Suppressor macrophage (primary cell): ENCODE results near the gene BANP.
"Not testable (repeated sequence)": the region's sequence is repeated elsewhere in the genome, so short reads cannot be mapped to it uniquely, and the experiment has no call there.

Experiments
- DNase-seq, 4 experiments: peaks; one replicate each; pipeline ENCODE4 v3.0.0-alpha.2; 2020 to 2022

Gene BANP

DNA sequence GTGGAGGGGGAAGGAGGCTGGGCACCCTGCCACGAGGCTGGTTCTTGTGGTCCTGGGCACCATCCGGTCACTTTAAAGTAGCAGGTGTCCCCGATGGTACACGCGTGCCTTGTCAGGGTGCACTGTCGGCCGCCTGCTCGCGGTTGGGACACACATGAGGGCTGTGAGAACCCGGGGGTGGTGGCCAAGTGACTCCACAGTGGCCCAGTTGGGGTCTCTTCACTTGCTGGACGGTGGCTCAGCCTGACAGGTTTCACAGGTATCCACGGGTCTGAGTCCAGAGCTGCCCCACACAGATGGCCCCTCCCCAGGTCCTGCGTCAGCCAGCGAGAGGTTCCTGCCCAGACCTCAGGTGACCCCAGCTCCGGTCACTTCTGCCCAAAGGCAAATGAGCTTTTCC lies 137.8 kb downstream of the BANP start:
- not testable (repeated sequence) for DNase-seq

DNA sequence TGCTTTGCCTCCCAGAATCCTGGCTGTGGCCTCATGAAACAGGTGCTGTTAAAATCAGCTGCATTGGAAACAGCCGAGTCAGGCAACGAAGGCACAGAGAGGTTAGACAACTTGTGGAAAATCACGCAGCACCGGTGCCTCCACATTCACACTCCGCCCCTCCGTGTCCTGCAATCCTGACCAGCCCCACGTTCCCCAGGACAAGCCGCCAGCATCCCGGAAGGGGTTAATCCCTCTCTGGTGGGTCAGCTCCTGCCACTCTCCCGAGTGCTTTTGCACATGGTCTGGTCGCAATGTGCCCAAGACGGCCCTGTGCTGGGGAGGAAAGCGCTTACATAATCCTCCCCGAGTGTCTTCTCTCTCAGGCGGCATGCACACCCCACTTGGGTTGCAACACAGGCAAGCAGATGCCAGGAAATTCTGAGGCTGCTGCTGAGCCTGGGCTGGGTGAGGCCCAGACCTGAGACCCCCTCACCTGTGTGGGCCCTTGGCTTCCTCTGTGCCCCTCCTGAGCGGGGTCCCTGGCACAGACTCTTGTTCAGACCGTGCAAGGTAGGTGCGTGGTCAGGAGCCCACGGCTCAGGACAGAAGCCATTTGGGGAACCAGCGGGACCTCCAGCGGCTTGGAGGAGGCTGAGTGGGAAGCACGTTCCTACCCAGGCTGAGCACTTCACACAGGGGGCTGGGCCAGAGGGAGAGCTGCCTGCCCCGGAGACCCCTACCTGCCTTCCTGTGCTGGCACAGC lies 138.6 kb downstream of the BANP start:
- peak; percentile 64 to 86 (median 77) for DNase-seq

DNA sequence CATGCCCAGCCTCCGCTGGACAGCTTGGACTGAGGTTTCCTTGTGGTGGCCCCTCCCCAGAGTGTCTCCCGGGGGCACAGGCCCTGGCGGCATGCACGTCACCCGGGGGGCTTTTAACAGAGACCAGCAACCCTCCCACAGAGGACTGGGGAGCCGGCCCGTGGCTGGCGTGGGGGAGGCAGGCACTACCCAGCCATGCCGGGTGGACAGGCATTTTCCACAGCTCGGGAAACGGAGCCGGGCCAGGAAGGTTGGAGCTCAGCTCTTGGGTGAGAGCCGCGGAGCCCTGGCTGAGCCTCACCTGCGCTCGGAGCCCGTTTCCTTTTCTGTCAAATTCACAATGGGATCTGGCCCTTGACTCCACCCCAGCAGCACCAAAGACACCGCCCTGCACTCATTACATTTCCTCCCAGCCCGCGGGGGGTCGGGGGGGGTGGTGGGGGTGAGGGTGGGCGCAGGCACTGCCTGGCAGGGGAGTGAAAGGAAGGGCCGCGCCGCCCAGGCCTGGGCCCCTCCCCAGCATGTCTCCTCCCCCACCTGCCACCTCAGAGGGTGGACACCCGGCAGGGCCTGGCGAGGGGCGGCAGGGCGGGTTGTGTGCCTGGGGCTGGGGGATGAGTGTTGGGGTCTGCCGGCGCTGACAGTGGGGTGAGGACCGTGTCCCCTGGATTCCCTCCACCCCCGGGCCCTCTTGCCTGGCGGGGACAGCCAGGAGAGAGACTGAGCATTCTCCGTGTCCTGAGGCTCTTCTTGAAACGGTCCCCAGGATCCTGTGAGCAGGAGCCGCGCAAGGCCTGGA lies 139.3 kb downstream of the BANP start:
- DNase-seq = not testable (repeated sequence)

DNA sequence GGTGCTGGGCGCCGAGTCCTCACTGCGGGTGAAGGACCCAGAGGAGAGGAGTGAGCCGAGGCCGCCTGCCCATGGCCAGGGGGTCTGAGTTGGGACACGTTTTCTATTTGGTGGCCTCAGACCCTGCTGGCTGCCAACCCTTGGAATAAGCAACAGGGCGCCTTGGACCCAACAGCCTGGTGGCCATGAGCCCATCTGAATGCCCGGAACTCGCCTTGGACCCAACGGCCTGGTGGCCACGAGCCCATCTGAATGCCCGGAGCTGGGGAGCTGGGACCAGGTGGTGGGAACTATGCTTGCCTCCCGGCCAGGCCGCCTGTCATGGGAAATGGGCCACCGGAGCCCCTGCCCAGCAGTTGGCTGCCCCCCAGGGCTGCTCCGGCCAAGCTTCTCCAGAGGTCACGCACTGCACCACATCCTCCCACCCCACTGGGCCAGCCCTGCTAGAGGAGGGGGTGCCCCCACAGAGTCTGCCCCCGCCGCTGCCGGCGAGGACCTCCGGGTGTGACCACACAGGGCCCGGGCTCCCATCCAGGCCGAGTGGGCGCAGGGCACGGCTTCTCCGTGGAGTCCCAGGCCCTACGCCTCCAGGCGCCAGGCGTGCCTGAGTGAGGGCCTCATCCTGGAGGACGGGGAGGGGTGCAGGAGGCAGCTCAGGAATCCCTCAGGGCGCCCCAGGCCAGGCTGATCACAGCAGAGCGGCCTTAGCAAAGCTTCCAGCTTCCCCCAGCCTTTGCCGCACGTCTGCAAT lies 140.2 kb downstream of the BANP start:
- peak in 1 of 4 experiments; percentile 49 for DNase-seq

DNA sequence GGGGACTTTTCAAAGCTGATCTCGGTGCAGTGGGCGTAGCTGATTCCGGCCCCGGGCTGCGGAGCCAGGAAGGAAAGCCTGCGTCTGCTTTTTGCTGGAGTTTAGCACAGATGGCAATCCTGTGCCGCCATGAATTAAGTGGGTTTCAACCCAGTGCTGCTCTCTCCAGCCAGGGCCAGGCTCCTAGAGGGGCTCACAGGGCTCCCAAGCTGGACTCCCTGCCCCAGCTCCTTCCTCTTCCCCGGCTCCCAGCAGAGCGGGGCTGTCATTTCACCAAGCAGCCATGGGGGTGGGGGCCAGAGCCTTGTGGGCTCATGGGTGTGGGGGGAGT lies 140.7 kb downstream of the BANP start:
- DNase-seq = peak in 3 of 4 experiments; percentile 7 to 56 (median 29)

DNA sequence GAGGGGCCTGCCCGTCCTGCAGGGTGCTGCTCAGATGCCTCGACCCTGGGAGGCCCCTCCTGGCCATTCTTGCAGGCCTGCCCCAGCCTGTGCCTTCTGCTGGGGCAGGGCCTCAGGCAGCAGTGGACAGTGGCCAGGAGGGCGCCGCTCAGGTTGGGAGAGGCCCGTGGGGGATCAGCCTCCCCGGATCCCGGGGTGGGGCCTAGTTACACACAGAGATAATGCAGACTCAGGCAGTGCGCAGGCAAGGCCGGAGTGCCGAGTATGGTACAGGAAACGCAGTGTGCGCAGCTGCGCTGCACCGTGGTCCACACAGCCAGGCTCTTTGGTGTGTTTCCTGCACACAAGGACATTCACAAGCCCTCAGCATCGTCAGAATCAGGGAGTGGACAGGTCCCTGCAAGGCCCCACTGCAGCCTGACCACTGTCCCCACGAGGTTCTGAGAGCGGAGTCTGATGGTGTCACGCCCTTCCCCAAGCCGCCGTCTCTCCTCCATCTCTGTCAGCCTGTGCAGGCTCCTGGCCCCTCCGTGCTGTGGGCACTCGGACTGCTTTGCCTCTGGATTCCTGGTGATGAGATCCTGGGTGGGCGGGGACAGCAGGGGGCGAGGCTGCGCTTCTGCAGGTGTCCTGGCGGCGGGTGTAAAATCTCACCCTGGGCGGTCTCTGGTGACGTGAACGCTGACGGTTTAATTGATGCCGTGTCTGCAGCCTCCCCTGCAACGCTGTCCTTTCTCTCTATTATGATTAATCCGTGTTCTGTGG lies 141.7 kb downstream of the BANP start:
- not testable (repeated sequence) for DNase-seq

DNA sequence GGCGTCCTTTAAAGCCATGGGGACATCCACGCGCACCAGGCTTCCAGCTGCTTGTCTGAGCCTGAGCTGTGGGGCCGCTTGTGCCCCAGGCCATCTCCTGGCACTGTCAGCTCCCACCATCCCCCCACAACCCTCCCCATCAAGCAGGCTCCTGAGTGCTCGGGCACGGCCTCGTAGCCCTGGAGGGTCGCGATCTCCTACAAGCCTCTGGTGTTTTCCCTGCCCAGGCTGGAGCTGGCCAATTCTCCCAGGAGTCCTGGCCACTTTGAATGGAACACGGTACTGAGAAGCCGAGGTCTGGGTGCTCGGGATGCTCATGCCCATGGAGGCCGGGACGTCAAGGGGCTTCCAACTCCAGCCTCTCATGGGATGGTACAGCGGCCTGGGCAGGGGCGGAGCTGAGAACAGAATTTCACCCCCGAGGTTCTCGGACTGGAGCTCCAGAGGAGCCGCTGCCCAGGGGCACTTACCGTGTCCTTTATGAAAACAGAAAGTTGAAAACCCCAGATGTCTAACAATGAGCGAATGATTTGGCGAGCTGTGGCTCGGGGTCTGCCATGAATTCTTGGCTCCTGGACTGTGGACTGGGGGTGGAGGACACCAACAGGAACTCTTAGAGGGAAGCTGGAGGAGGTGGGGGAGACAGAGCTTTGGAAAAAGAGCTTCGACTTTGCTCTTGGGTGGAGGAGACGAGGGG lies 142.5 kb downstream of the BANP start:
- DNase-seq = not testable (repeated sequence)

DNA sequence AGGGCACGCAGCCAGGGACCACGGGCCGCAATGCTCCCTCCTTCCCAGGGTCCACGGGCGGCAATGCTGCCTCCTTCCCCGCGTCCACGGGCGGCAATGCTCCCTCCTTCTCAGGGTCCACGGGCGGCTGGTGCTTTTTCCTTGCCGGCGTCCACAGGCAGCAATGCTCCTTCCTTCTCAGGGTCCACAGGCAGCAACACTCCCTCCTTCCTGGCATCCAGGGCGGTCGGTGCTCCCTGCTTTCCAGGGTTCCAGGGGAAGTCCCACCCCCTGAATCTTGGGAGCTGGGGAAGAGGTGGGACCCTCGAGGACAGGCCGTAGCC lies 143.0 kb downstream of the BANP start:
- DNase-seq = not testable (repeated sequence)

DNA sequence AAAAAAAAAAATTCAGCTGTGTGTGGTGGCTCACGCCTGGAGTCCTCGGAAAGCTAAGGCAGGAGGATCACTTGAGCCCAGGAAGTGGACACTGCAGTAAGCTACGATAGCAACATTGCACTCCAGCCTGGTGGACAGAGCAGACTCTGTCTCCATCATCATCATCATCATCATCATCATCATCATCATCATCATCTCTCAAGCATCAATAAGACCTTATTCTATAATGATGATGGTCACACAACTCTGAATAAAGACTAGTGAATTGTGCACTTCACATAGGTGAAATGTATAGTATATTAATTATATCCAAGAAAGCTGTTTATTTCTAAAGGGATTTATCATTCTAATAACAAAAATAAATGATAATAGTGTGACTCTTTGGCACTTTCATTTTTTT lies 143.7 kb downstream of the BANP start:
- DNase-seq = not testable (repeated sequence)

DNA sequence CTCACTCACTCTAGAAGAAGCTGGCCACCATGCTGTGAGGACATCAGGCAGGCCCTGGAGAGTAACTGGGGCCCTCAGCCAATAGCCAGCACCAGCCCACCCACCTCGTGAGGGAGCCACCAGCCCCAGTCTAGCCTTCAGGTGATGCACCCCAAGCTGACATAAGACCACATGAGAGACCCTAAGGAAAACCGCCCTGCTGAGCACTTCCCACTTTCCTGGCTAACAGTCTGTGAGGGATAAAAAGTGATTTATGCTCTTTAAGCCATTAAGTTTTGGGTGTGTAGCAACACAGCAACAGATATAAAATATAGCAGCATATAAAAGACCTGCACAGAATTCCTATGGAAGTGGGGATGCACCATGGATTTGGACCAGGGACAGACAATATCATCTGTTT lies 145.4 kb downstream of the BANP start:
- not testable (repeated sequence) for DNase-seq

DNA sequence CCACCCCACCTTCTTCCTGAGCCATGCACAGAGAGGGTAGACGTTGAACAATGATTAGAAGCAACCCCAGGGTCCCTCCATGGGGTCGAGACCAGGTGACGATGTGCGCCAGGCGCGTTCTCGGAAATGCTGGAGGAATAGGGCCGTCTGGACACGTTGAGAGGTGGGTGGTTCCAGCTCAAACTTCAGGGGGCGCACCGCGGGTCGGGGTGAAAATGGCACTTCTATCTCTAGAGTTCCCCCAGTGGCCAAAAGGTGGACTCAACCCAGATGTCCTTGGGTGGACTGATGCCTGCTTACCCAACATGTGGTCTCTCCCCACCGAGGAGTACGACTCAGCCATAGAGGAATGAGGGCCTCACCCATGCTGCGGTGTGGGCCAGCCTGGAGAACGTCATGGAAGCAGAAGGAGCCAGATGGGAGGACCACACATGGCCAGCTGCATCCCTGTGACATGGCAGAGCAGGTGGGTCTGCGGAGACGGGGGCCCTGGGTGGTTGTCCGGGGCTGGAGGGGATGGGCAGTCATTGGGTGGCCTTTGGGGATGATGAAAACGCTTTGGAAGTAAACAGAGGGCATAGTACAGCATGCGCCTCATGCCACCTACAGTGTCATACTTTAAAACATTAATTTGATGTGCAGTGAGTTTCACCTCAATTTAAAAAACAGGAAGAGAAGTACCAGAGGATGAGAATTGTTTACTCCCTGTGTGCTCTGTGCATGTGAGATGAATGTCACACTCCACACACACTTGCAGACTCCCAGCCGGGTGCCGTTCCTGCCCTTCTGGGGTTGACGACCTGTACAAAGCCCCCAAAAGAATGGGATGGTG lies 147.7 kb downstream of the BANP start:
- not testable (repeated sequence) for DNase-seq

DNA sequence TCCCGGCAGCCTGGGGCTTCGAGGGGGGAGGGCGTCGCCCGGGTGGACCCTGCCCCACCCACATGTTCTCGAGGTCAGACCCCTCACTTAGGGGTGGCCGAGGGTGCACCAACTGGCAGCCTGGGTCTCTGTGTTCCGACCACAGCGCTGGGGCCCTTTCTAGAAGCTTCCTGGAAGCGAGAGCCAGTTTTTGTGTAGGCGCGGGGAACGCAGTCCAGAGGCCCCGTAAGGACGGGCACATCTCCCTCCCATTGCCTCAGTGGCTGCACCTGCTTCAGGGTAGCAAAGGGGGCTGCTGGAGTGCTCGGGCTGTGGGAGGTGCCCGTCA lies 148.3 kb downstream of the BANP start:
- no peak for DNase-seq

DNA sequence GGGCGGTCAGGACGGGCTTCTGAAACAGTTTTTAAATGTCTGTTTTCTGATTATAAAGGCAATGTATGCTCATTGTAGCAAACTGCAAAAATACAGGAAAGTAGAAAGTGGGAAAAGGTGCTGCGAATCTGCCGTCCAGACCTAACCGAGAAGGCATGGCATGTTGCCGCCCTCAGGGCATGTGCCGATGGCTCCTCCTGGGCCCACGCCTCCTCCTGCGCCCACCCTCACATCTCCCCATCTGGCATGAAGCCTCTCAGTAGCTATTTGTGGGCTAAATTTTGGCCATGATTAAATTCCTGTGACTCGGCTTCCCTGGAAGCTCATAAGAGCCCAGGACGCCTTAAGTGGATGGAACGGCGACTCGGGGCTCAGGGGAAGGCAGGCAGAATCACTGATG lies 148.7 kb downstream of the BANP start:
- DNase-seq = not testable (repeated sequence)

DNA sequence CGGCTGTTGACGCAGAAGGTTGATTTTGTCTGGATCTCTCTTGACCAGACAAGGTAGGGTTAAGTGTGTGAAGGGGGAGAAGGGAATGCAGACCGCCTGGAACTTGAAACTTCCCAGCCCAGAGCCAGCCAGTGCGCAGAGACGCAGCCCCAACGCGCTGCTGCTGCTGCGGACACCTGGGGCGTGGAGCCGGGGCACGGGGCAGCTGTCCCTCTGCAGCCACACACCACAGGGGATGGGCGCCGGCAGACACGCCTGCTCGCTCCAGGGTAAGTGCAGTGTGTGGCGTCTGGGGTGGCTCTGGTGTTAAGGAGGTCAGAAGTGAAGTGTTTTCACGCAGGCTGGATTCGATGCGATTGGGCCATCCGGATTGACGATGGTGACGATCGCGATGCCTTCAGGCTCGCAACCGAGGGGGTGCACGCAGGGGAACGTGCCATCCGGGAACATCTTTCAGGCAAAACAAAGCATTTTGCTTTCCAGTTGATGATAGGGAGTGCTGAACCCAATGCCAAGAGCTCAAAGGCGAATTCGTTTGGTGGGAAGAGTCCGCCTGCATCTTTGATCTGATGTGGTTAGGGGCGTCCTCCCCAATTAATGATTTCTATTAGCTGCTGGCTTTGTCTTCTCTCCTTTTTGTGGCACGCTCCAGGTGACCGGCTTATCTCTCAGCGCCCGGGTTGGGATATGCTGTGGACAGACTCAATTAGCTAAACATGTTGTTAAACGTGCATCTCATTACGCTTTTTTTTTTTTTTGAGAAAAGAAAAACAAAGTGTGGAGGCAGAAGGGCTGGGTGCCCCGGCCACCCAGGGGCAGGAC lies 149.8 kb downstream of the BANP start:
- not testable (repeated sequence) for DNase-seq

DNA sequence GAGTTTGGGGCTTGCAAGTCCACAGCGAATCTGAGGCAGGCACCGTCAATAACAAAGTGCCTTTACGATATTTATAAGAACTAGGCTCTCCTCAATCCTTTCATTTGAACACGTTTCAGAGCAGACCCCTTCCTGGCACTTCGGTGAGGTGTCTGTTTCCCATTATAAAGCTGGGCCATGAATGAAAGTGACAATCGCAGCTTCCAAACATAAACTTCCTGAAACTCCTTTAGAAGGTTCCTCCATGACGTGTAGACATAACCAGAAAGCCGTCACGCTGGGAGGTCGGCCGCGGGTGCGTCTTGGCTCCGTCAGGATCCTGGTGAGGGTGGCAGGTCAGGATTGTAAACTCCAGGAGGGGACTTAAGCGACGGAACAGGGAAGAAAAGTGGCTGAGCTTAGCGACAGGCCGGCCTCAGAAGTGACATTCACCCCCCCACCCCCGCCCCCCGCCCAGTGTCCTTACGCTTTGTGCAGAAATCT lies 150.4 kb downstream of the BANP start:
- peak; percentile 25 to 59 (median 36) for DNase-seq

DNA sequence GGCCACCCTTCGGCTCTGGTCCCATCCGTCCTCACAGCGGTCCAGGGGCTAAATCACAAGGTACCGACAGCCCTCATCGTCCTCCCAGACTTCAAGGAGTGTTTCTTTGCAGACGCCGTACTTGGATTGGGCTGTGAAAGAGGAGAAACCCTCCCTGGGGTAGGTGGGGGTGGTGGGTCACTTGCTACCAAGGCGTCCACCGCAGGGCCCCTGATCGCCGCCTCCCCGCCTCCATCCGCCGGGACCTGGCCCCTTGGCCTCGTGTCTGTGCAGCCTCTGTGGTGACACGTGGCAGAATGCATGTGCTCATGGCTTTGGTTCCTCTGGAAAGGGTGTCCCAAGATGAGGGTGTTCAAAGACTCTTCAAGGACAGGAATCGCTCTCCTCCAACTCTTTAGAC lies 151.4 kb downstream of the BANP start:
- no peak for DNase-seq

DNA sequence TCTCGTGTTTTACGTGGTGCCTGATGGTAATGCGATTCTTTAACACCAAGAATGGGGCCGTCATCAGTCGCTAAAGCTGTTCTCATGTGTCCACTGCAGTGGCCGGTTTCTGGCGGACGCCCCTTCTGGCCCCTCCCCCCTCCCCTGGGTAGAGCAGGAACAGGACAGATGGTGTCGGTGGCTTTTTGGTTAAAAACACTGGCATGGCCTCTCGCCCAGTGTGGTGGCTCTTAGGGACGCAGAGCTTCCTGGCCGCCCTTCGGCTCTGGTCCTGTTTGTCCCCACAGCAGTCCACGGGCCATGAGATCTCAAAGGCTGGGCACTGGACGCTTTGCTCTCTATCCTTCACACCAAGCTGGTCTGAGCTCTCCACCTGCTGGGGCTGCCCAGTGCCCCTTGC lies 151.8 kb downstream of the BANP start:
- no peak for DNase-seq

DNA sequence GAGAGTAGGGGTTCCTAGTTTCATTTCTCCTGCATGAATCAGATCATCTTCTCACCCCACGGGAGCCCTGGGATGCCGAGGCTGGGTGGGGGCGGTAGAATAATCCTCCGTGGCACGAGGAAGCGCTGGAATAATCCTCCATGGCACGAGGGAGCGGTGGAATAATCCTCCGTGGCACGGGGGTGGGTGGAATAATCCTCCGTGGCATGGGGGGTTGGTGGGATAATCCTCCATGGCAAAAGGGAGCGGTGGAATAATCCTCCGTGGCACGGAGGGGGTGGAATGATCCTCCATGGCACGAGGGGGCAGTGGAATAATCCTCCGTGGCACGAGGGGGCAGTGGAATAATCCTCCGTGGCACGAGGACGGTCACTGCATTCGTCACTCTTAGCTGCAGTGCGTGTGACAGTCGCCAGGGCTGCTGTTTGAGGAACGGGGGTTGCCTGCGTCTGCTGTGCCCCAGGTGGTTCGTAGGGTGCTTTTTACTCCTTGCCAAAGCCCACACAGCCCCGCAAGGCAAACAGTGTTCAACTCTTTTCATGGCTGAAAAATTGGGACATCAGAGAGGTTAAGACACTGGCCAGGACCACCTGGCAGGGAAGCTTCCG lies 152.5 kb downstream of the BANP start:
- no peak for DNase-seq

DNA sequence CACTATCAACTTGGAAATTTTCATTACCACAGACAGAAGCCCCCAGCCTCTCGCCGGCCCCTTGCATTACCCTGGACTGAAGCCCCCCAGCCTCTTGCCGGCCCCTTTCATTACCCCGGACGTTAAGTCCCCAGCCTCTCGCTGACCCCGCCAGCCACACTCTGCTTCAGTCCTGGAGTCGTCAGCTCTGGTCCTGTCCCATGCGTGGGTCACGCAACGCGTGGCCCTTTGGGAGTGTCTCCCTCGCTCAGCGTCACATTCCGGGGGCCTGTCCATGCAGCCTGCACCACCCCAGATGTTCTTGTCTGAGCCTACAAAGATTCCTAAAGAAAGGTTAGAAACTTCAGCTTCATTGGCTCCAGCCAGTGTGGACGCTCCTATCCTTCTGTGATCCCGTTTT lies 153.1 kb downstream of the BANP start:
- not testable (repeated sequence) for DNase-seq
